Gastrocnemius medialis (tissue), 4 donors: Measurements from ENCODE around the gene ADGRL2. TPM values are rescaled to one million over a fixed set of nuclear protein-coding genes. Genes with fewer than 3 reads are reported as not detected.

Experiments used
- ATAC-seq, 2 donors: fragments of 150-250 bp; one replicate each; pipeline ENCODE4 v1.9.1; 2016
- DNase-seq, 2 donors: peaks; one replicate each; pipeline ENCODE4 v3.0.0-alpha.2; 2019
- H3K27ac ChIP-seq, 4 donors: fragments of 200-600 bp; sonication (generic); 1 replicate in 1 of 4; 2 replicates in 3 of 4; pipeline ENCODE4 v1.5.1; 2016 to 2018; ENCODE audit warnings: mild to moderate bottlenecking in 2 of 4, moderate library complexity in 1 of 4
- H3K27me3 ChIP-seq, 3 donors: fragments of 200-600 bp; sonication (generic) in 2 of 3; 1 replicate in 1 of 3; 2 replicates in 2 of 3; pipeline versions ENCODE4 v1.5.1 to v1.6.0; 2016 to 2019; ENCODE audit warnings: mild to moderate bottlenecking in 1 of 3, moderate library complexity in 1 of 3
- H3K36me3 ChIP-seq, 2 donors: fragments of 200-600 bp; sonication (generic) in 1 of 2; one replicate each; pipeline ENCODE4 v1.5.1; 2017 to 2018
- H3K4me1 ChIP-seq, 2 donors: fragments of 200-600 bp; sonication (generic) in 1 of 2; one replicate each; pipeline ENCODE4 v1.5.1; 2016 to 2017; ENCODE audit warnings: mild to moderate bottlenecking in 2 of 2
- H3K4me3 ChIP-seq, 4 donors: fragments of 200-600 bp; sonication (generic) in 3 of 4; 1 replicate in 1 of 4; 2 replicates in 3 of 4; pipeline ENCODE4 v1.5.1; 2016 to 2019; ENCODE audit warnings: mild to moderate bottlenecking in 2 of 4
- H3K9me3 ChIP-seq, 3 donors: fragments of 200-600 bp; sonication (generic) in 2 of 3; 1 replicate in 1 of 3; 2 replicates in 2 of 3; pipeline ENCODE4 v1.5.1; 2016 to 2019
- POLR2A ChIP-seq, 2 donors: fragments of 450-650 bp; IDR thresholded peaks; one replicate each; pipeline ENCODE4 v1.6.1; 2017; ENCODE audit warnings: antibody characterized with exemption in 2 of 2, mild to moderate bottlenecking in 2 of 2, moderate library complexity in 2 of 2
- in situ Hi-C, 4 donors: fragments of 200-750 bp; cut with MboI; loops; one replicate each; pipeline versions ENCODE4 v1.15.0 to v1.8.0; 2017; ENCODE audit warnings: low sequenced_read_pairs in 4 of 4
- intact Hi-C: fragments of 100-400 bp; cut with DNase I; formaldehyde crosslinking; loops from one replicate; pipeline ENCODE4 v1.15.1; 2023; ENCODE audit warnings: low total_unique reads
- total RNA-seq, 4 donors: library from RNA; depleted of rRNA; stranded (reverse); fragments of >200 nt; gene quantifications; one replicate each; pipeline versions ENCODE4 v1.1.0 to v1.2.3, GENCODE V29; 2016
- TF ChIP-seq, protein P1 (sequence below), 5 experiments: fragments of 450-650 bp in 3 of 5; fragments of 200-600 bp in 2 of 5; sonication (generic) in 2 of 5; IDR thresholded peaks in 4 of 5; conservative IDR thresholded peaks in 1 of 5; 1 replicate in 4 of 5; 2 replicates in 1 of 5; pipeline ENCODE4 v1.5.1; 2016 to 2019; ENCODE audit warnings: antibody characterized with exemption in 5 of 5, mild to moderate bottlenecking in 3 of 5, moderate library complexity in 3 of 5

Gene ADGRL2
- total RNA-seq, 4 donors from 2014 or later, result 4.5 to 9.7 (median 6.8) TPM

DNA sequence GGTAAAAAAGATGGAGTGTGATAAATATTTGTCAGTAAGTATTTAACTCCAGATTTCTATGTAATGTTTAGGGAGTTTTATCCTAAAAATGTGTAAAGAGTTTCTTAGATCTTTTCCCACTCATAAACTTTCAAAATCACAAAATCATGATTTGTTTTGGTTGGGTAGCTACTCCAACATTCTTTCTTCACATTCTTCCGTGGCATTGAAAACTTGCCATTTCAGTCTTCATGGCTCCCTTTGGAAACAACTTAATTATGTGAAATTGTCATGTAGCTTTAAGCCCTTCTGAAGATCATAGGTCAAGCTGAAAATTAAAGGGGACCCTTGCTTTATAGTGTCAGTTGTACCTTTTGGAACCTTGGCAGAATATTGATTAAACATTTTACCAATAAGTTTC is 73.2 kb downstream of the ADGRL2 start:
- no peak overlapping the region for H3K4me3 ChIP-seq

DNA sequence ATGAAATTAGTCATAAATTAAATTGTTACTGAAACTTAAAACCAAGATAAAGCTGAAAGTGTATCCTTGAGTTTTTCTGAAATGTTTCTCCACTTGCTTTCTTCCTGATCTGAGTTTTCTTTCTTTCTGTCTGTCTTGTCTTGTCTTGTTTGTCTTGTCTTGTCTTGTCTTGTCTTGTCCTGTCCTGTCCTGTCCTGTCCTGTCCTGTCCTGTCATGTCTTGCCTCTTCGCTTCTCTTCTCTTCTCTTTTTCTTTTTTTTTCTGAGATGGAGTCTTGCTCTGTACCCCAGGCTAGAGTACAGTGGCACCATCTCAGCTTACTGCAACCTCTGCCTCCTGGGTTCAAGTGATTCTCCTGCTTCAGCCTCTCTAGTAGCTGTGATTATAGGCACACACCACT is 73.7 kb downstream of the ADGRL2 start:
- in situ Hi-C loops, result no loop called here
- DNase-seq (no peak), ATAC-seq (no peak)
- no peaks in the 10 kb centered on the region for H3K9me3 ChIP-seq
- no peaks in the 10 kb centered on the region for H3K36me3 ChIP-seq
- H3K27ac ChIP-seq, result no peak overlapping the region
- no peak overlapping the region for H3K4me3 ChIP-seq
- TF ChIP-seq, protein P1, sequence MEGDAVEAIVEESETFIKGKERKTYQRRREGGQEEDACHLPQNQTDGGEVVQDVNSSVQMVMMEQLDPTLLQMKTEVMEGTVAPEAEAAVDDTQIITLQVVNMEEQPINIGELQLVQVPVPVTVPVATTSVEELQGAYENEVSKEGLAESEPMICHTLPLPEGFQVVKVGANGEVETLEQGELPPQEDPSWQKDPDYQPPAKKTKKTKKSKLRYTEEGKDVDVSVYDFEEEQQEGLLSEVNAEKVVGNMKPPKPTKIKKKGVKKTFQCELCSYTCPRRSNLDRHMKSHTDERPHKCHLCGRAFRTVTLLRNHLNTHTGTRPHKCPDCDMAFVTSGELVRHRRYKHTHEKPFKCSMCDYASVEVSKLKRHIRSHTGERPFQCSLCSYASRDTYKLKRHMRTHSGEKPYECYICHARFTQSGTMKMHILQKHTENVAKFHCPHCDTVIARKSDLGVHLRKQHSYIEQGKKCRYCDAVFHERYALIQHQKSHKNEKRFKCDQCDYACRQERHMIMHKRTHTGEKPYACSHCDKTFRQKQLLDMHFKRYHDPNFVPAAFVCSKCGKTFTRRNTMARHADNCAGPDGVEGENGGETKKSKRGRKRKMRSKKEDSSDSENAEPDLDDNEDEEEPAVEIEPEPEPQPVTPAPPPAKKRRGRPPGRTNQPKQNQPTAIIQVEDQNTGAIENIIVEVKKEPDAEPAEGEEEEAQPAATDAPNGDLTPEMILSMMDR (IDR thresholded peaks at IDR 0.05 in 4 of 5, conservative IDR thresholded peaks at IDR 0.05 in 1 of 5), result no peak
- no peak for TF ChIP-seq POLR2A (IDR thresholded peaks at IDR 0.05)
- H3K27me3 ChIP-seq, result no peaks in the 10 kb centered on the region
- H3K4me1 ChIP-seq, result peaks cover 4 to 10% of the 10 kb centered on the region in 2 donors
- intact Hi-C loops, result no loop called here

More for the DNA sequence above, 73.2 kb downstream of the ADGRL2 start:
- Histone ChIP-seq H3K4me1 (peaks cover 4 to 10% of the 10 kb centered on the region in 2 donors), H3K9me3 (no peaks in the 10 kb centered on the region), H3K27ac (no peak overlapping the region), H3K27me3 (no peaks in the 10 kb centered on the region), H3K36me3 (no peaks in the 10 kb centered on the region)
- in situ Hi-C loops (no loop called here), intact Hi-C loops (no loop called here)
- no peak for TF ChIP-seq POLR2A (IDR thresholded peaks at IDR 0.05)
- TF ChIP-seq, protein P1 (IDR thresholded peaks at IDR 0.05 in 4 of 5, conservative IDR thresholded peaks at IDR 0.05 in 1 of 5), result no peak
- no peak for DNase-seq
- no peak for ATAC-seq

GRCh38 chr1:81874940-81875339 is 74.2 kb downstream of the ADGRL2 start:
- intact Hi-C loops (no loop called here), in situ Hi-C loops (no loop called here)
- no peaks in the 10 kb centered on the region for H3K27me3 ChIP-seq
- no peak for TF ChIP-seq POLR2A (IDR thresholded peaks at IDR 0.05)
- TF ChIP-seq, protein P1 (IDR thresholded peaks at IDR 0.05 in 4 of 5, conservative IDR thresholded peaks at IDR 0.05 in 1 of 5), result no peak
- ATAC-seq (no peak), DNase-seq (no peak)
- peaks cover 4 to 10% of the 10 kb centered on the region in 2 donors for H3K4me1 ChIP-seq
- H3K4me3 ChIP-seq, result no peak overlapping the region
- no peaks in the 10 kb centered on the region for H3K36me3 ChIP-seq
- H3K9me3 ChIP-seq, result no peaks in the 10 kb centered on the region
- no peak overlapping the region for H3K27ac ChIP-seq

DNA sequence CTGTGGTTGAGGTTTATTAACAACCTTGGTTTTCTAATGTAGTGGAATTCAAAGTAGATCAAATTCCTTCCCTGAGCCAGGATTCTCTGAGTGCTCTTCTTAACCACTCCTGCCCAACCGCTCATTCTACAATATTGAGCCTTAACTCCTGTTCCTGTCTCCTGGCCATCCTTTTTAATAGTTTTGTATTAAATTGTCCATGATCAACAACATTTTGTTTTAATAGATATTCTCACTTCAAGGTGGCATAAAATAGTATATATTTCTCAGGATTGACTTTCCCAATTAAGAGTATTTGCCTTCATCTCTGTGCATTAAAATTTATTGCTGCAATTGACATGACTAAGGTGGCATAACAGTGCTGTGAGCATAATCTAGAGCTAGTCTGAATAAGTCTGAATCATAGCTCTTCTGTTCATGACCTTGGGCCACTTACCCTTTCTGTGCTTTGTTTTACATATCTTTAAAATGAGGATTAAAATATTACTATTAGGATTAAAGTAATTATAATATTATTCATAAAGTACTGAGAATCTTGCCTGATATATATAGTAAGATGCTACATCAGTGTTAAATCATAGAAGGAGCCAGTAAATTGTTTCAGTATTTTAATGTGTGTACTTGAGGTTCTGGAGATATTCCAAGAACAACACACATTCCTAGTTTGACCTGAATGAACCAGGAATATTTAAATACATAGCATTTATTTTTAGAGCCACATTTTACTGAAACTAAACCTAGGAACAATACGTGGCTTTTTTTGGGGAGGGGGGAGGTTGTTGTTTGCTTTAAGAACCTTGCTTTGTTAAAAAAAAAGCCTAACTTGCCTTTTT is 76.4 kb downstream of the ADGRL2 start:
- in situ Hi-C loops, result no loop called here
- intact Hi-C loops, result no loop called here
- Histone ChIP-seq H3K36me3 (no peaks in the 10 kb centered on the region), H3K27ac (no peak overlapping the region), H3K27me3 (no peaks in the 10 kb centered on the region), H3K4me1 (peaks cover 4 to 10% of the 10 kb centered on the region in 2 donors), H3K9me3 (no peaks in the 10 kb centered on the region), H3K4me3 (no peak overlapping the region)
- DNase-seq (no peak), ATAC-seq (no peak)
- TF ChIP-seq, protein P1 (IDR thresholded peaks at IDR 0.05 in 4 of 5, conservative IDR thresholded peaks at IDR 0.05 in 1 of 5), result no peak
- TF ChIP-seq POLR2A (IDR thresholded peaks at IDR 0.05), result no peak
